GM12872 (cell line): ENCODE data around the gene RABGGTA.
A peak's percentile ranks its signal among the peaks of the same experiment; 100 is the strongest.

Experiments used
- TF ChIP-seq, protein P1 (sequence below): IDR thresholded peaks from 3 replicates; pipeline ENCODE4 v1.5.1; 2011; ENCODE audit warnings: low read depth, mild to moderate bottlenecking, low read length, moderate library complexity; ENCODE audit not compliant: insufficient read depth

The RABGGTA gene

DNA sequence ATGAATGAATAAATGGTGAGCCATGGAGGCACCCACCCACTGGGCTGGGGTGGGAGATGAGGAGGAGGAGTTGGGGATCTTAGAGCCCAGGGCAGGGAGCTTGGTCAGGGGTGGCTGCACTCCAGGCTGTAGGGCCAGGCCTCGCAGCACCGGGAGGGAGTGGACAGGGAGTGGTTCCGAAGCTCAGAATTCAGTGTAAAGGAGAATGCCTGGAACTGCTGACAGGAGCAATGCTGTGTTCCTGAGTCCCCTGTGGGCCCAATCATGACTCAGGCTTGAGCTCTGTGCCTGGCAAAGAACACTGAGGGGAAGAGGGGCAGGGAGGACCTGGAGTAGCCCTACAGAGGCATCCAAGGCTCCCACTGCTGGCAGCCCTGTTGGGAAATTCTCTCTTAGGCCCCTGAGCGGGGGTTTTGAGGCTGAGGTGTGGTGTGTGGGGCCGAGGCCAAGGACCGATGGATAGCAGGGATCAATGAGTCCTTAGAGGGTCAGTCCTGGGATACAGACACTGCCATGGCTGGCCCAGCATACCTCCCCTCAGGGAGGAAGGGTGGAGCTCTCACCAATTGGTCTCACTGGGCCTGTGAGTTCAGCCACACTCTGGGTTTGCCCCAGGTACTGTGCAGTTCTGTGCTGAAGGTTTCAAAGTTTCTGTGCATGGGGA, 9.5 kb upstream of the RABGGTA start:
- TF ChIP-seq, protein P1, sequence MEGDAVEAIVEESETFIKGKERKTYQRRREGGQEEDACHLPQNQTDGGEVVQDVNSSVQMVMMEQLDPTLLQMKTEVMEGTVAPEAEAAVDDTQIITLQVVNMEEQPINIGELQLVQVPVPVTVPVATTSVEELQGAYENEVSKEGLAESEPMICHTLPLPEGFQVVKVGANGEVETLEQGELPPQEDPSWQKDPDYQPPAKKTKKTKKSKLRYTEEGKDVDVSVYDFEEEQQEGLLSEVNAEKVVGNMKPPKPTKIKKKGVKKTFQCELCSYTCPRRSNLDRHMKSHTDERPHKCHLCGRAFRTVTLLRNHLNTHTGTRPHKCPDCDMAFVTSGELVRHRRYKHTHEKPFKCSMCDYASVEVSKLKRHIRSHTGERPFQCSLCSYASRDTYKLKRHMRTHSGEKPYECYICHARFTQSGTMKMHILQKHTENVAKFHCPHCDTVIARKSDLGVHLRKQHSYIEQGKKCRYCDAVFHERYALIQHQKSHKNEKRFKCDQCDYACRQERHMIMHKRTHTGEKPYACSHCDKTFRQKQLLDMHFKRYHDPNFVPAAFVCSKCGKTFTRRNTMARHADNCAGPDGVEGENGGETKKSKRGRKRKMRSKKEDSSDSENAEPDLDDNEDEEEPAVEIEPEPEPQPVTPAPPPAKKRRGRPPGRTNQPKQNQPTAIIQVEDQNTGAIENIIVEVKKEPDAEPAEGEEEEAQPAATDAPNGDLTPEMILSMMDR: no peak

DNA sequence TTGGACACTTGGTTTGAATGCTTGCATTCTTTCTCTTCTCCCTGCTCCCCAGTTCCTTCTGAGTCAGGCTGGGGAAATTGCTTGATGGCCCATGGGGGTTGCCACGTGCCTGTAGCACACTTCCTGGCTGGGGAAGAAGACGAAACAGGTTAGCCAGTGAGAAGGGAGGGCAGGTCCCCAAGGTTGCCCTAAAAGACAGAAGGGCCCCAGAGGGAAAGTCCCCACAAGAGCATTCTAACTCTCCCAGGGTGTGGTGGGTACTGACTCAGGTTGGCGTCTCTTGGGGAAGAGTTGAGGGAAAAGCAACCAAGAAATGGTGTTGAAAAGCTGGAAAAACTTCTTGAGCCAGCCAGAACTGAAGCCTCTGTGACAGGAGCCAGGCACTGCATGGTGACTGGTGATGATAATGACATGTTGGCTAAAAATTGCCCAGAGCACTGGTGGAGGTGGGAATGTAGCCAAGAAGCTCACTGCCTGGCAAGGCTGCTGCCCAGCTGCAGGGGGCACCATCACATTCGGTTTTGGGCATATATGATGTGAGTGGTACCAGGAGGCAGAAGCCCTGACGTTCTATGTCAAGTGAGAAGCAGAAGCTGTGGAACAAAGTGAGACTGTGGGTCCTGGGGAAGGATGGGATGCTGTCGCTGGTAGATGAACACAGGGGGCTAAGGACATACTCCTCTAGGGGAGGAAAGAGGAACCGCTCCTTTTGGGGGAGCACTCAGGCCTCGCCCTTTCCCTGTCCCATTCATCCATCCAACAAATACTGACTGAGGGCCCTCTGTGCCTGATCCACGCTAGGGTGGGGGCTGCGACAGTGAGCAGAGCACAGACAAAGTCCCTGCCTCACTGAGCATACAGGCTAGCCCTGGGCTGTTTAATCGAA, 8.1 kb upstream of the RABGGTA start:
- TF ChIP-seq, protein P1: peak; percentile 67

DNA sequence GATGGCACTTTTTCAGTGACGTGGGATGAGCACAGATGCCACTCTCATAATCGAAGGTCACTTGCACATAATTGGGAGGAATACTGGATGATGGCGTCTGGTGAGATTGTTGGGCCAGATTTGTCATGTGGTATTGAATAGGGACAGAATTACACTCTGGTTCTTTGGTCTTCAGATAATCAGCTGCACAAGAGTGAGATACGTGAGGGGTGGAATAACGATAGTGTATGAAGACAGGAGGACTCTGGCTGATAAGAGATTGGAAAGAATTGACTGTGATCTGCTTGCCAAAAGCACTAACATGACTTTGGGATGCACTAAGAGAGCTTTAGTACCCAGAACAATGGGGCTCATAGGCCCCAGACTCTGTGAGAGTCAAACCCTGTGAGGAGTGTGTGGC, 7.0 kb upstream of the RABGGTA start:
- TF ChIP-seq, protein P1: no peak

DNA sequence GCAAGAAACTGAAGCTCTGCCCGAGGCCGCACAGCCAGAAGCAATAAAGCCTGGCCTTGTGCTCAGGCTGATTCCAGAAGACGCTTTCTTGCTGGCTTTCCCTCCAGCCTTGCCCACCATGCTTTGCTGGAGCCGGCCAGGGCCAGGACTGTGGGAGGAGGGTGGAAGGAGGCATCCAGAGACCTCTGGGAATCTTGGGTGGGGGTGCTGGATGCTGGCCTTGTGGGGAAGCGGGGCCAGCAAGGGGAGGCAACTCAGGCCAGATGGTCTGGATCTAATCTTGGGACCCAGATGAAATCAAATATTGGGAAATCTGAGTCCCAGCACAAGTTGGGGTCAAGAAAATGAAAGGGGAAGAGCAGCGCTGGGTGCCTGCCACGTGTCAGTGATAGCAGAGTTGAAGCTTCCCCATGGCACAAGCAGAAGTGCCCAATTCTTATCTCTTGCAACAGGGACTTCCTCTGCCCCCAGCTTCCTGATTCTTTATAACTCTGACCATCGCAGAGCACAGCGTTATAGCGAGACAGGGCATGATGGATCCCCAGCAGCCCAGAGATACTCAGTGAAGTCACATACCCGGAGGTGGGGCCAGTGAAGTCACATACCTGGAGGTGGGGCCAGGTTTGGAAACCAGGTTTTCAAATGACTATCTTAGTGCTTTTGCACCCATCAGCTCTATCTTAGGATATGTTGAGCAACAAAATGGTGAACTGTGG, 6.4 kb upstream of the RABGGTA start:
- TF ChIP-seq, protein P1: no peak

DNA sequence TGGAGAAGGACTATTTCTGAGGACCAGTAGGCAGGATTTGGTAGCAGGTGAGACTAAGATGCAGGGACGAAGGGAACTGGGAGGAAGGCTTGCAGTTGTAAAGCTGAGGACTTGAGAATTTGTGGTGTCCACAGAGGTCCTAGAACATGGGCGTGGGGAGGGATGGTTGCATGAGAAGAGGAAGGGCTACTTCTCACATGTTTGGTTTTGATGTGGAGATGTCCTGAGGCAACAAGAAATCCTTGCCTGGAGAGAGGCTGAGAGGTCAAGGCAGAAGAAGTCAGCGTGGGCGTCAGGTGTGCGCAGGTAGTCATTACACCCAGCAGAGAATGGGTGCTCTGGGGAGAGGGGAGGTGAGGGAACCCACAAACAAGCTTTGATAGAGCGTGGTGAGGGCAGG, 5.7 kb upstream of the RABGGTA start:
- TF ChIP-seq, protein P1: no peak

DNA sequence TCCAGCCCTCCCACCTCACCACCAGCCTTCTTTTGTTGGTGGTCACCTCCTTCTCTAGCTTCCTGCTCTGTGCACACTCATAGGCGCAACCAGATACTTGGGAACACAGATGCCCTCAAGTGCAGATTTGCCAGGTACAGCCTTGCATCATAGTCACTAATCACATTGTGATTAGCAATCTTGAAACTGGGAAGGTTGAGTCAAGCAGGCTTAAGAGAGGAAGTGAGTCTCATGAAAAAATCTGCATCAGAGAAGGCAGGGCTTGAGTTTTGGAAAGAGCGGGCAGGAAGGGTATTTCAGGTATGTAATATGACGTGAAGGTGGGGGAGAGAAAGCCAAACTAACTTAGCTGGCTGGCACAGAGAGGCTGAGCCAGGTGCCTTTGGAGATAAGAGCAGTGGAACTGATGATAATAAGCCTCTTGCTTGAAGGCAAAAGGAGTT, 2.7 kb upstream of the RABGGTA start:
- TF ChIP-seq, protein P1: no peak

DNA sequence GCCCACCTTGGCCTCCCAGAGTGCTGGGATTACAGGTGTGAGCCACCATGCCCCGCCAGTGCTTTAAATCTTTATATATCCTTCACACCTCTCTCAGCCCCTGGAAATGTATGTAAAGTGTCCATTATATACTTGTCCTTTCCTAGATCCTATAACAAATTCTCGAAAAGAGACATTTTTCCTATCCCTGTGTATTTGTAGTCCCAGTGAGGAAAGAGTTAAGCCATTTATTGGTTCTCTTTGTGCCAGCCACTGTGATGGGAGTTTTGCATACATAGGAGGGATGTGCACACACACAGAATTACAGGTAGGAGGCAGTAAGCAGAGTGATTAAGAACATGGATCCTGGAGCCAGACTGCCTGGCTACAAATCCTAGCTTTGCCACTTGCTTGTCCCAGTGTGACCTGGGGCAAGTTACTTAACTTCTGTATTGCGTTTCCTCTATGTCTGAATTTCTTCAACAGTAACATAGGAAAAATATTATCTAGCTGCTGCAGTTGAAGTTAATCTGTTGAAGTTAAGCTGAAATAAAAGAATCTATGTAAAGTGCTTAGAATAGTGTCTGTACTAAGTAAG, 2.1 kb upstream of the RABGGTA start:
- TF ChIP-seq, protein P1: peak; percentile 33; the same call in 1 of the 3 replicates
